GM12878 (cell line): Measurements from ENCODE around the gene FOXL3. TPM values are rescaled to one million over a fixed set of nuclear protein-coding genes. Genes with fewer than 3 reads are reported as not detected.

Experiments
- ATAC-seq: fragments of 200-7000 bp; cut with Tn5 transposase; 3 replicates; pipeline ENCODE4 v1.9.1; 2020; ENCODE audit warnings: mild to moderate bottlenecking, moderate library complexity
- BruUV-seq: library from RNA; stranded (reverse); fragments of 400-500 nt; replicated peaks from 2 replicates; lab custom pipeline; 2021; lab: Mats Ljungman, UMichigan
- CTCF ChIA-PET: fragments of 300-600 bp; sonication (Branson Sonifier 250); formaldehyde crosslinking; extraction: SDS; loops from one replicate; lab custom pipeline; 2021; ENCODE audit warnings: inconsistent platforms; lab: Yijun Ruan, JAX
- POLR2A ChIA-PET: fragments of 350-600 bp; formaldehyde crosslinking; extraction: SDS; loops from one replicate; lab custom pipeline; 2021; ENCODE audit warnings: inconsistent platforms; lab: Charles Lee
- RAD21 ChIA-PET: fragments of 300-600 bp; sonication (Branson Sonifier 250); formaldehyde crosslinking; loops from one replicate; lab custom pipeline; 2023; ENCODE audit warnings: antibody characterized with exemption; ENCODE audit not compliant: unreplicated experiment; lab: Charles Lee
- SMC1A ChIA-PET: fragments of 300-600 bp; sonication (Branson Sonifier 250); formaldehyde crosslinking; loops from one replicate; lab custom pipeline; 2023; ENCODE audit not compliant: unreplicated experiment, uncharacterized antibody; lab: Charles Lee
- DNase-seq: peaks from one replicate; pipeline ENCODE4 v3.0.0-alpha.2; 2011; ENCODE audit warnings: low read depth, low spot score
- FAIRE-seq: peaks from 3 replicates; lab custom pipeline; 2011; peaks lifted over from hg19 to GRCh38; lab: Jason Lieb, UNC
- H2AFZ ChIP-seq: 2 replicates; pipeline ENCODE4 v1.6.0; 2011; ENCODE audit warnings: low read depth, low read length, control low read depth; ENCODE audit not compliant: control insufficient read depth
- H3K27ac ChIP-seq: 2 replicates; pipeline ENCODE4 v1.5.1; 2011; ENCODE audit warnings: control low read depth; ENCODE audit not compliant: control insufficient read depth, insufficient read depth
- H3K27me3 ChIP-seq, 2 experiments: replicated peaks in 1 of 2; 2 replicates each; pipeline versions ENCODE4 v1.6.0 to v1.6.1; 2011; ENCODE audit warnings: low read length in 1 of 2; ENCODE audit not compliant: control insufficient read depth in 2 of 2, insufficient read depth in 2 of 2
- H3K36me3 ChIP-seq, 2 experiments: 2 replicates each; pipeline ENCODE4 v1.5.1; 2011; ENCODE audit warnings: low read length in 1 of 2; ENCODE audit not compliant: control insufficient read depth in 2 of 2, insufficient read depth in 2 of 2
- H3K4me1 ChIP-seq: 2 replicates; pipeline ENCODE4 v1.6.1; 2011; ENCODE audit warnings: mild to moderate bottlenecking, low read length, moderate library complexity, mixed read lengths; ENCODE audit not compliant: control insufficient read depth, insufficient read depth
- H3K4me2 ChIP-seq: 2 replicates; pipeline ENCODE4 v1.6.0; 2011; ENCODE audit warnings: control low read depth; ENCODE audit not compliant: control insufficient read depth, insufficient read depth
- H3K4me3 ChIP-seq: fragments of 200-600 bp; sonication (generic); 2 replicates; pipeline ENCODE4 v1.5.1; 2016
- H3K79me2 ChIP-seq: 2 replicates; pipeline ENCODE4 v1.6.0; 2011; ENCODE audit warnings: low read length; ENCODE audit not compliant: control insufficient read depth, insufficient read depth
- H3K9ac ChIP-seq: 2 replicates; pipeline ENCODE4 v1.8.0; 2011; ENCODE audit warnings: low read length, control low read depth, mixed read lengths; ENCODE audit not compliant: control insufficient read depth, insufficient read depth
- H3K9me3 ChIP-seq: replicated peaks from 3 replicates; pipeline ENCODE4 v1.5.1; 2011; ENCODE audit warnings: mild to moderate bottlenecking, low read length; ENCODE audit not compliant: control insufficient read depth, insufficient read depth
- H4K20me1 ChIP-seq: 2 replicates; pipeline ENCODE4 v1.6.0; 2011; ENCODE audit not compliant: control insufficient read depth, insufficient read depth
- CBFB ChIP-seq: IDR thresholded peaks from 2 replicates; pipeline ENCODE4 v1.6.1; 2016; ENCODE audit warnings: antibody characterized with exemption, low read depth
- E2F4 ChIP-seq: IDR thresholded peaks from 2 replicates; pipeline ENCODE4 v1.6.1; 2012; ENCODE audit warnings: low read depth, low read length, improper control_type of control experiment
- EGR1 ChIP-seq, 2 experiments: IDR thresholded peaks; 1 replicate in 1 of 2; 2 replicates in 1 of 2; pipeline ENCODE4 v1.6.1; 2011 to 2012; ENCODE audit warnings: low read depth in 2 of 2, low read length in 2 of 2, borderline replicate concordance in 1 of 2, mild to moderate bottlenecking in 1 of 2, moderate library complexity in 1 of 2
- KAT2A ChIP-seq: conservative IDR thresholded peaks from 2 replicates; pipeline ENCODE4 v1.6.1; 2011; ENCODE audit warnings: low read depth, low read length; ENCODE audit not compliant: control insufficient read depth
- LARP7 ChIP-seq: fragments of 450-650 bp; IDR thresholded peaks from 2 replicates; pipeline ENCODE4 v1.6.1; 2017; ENCODE audit warnings: mild to moderate bottlenecking
- MTA2 ChIP-seq: fragments of 450-650 bp; IDR thresholded peaks from 2 replicates; pipeline ENCODE4 v1.6.1; 2016; ENCODE audit warnings: low read depth, mild to moderate bottlenecking, moderate library complexity
- POU2F2 ChIP-seq: IDR thresholded peaks from 3 replicates; pipeline ENCODE4 v1.6.1; 2011; ENCODE audit warnings: low read depth, mild to moderate bottlenecking, low read length, borderline replicate concordance
- RELB ChIP-seq: fragments of 450-650 bp; IDR thresholded peaks from 2 replicates; pipeline ENCODE4 v1.6.1; 2017; ENCODE audit warnings: low read depth, mild to moderate bottlenecking, moderate library complexity
- SMARCA5 ChIP-seq: fragments of 450-650 bp; IDR thresholded peaks from 2 replicates; pipeline ENCODE4 v1.6.1; 2017; ENCODE audit warnings: mild to moderate bottlenecking
- STAT3 ChIP-seq: IDR thresholded peaks from 2 replicates; pipeline ENCODE4 v1.6.1; 2011; ENCODE audit warnings: low read depth, low read length, improper control_type of control experiment
- USF1 ChIP-seq: IDR thresholded peaks from 2 replicates; pipeline ENCODE4 v1.6.1; 2011; ENCODE audit warnings: borderline replicate concordance, low read depth, mild to moderate bottlenecking, moderate library complexity, mixed read lengths, low read length; ENCODE audit not compliant: insufficient read depth; ENCODE audit errors: extremely low read length
- WRNIP1 ChIP-seq: IDR thresholded peaks from 2 replicates; pipeline ENCODE4 v1.6.1; 2011; ENCODE audit warnings: low read depth, low read length, improper control_type of control experiment, borderline replicate concordance
- WGBS: methylation state at CpG from one replicate; pipeline ENCODE4 v1.1.6; 2016; ENCODE audit warnings: low lambda C conversion rate; ENCODE audit not compliant: insufficient replicate concordance, insufficient coverage; ENCODE audit errors: missing lambda C conversion rate; 5-methylcytosine and 5-hydroxymethylcytosine counted together
- in situ Hi-C: fragments of 300-500 bp; cut with MboI; formaldehyde crosslinking; loops from 9 replicates; pipeline ENCODE4 v1.14.3; 2018; ENCODE audit warnings: mixed read lengths
- intact Hi-C: fragments of 100-400 bp; cut with micrococcal nuclease; formaldehyde crosslinking; loops from one replicate; pipeline ENCODE4 v1.14.2; 2022; ENCODE audit not compliant: unreplicated experiment
- polyA plus RNA-seq, 11 experiments: library from polyadenylated mRNA; depleted of rRNA in 4 of 11; unstranded in 6 of 11; stranded (reverse) in 5 of 11; fragments of >200 nt; fragmentation: Nextera tagmentation in 4 of 11; fragmentation: Illumina TruSeq in 1 of 11; extraction: Ambion mirVana in 4 of 11; extraction: Trizol in 1 of 11; gene quantifications; 1 replicate in 1 of 11; 2 replicates in 10 of 11; pipeline versions ENCODE4 v1.2.1 to v1.2.3, GENCODE V29; 2011 to 2016; ENCODE audit warnings: inconsistent platforms in 2 of 11, missing spikeins in 2 of 11, low read depth in 1 of 11
- total RNA-seq, 4 experiments: library from RNA; depleted of rRNA in 3 of 4; stranded (reverse); fragments of >200 nt in 3 of 4; fragmentation: Illumina TruSeq in 1 of 4; extraction: Trizol in 1 of 4; gene quantifications; 2 replicates each; pipeline versions ENCODE4 v1.2.1 to v1.2.3, GENCODE V29; 2013 to 2021

FOXL3 gene
- total and polyA plus RNA-seq, 10 of the 15 experiments (the other 5 are each of a cell fraction or from before 2014, with no cell fraction given), result not detected

DNA sequence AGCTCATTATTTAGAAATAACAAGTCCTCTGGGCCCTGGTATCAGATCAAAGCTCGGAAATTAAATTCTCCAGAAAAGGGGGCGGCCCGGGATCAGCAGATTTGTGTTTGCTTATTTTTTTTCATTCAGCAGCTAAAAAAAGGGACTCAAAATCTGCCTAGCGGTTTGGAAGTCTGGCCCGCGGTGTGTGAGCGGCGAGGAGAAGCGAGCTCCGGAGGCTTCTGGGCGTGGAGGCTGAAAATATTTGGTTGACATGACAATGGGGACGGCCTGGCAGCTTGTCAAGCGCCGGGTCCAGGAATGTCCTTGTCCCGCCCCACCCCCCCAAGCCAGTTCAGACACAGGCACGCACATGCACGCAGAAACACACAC, 43.4 kb downstream of the FOXL3 start:
- FAIRE-seq, result no peak
- no peaks in the 10 kb centered on the region for H3K79me2 ChIP-seq
- ATAC-seq, result no peak
- intact Hi-C loops, result no loop called here
- no peaks in the 10 kb centered on the region for H3K27me3 ChIP-seq
- RAD21 ChIA-PET, result no interaction called here
- H3K4me2 ChIP-seq, result no peak overlapping the region
- H2AFZ ChIP-seq, result no peak overlapping the region
- H3K9me3 ChIP-seq, result no peaks in the 10 kb centered on the region; the same call in 2 of the 3 replicates
- no TSS peak for BruUV-seq
- CTCF ChIA-PET, result no interaction called here
- POLR2A ChIA-PET, result no interaction called here
- no peak overlapping the region for H3K4me3 ChIP-seq
- in situ Hi-C loops, result no loop called here
- no peaks in the 10 kb centered on the region for H4K20me1 ChIP-seq
- TF ChIP-seq MTA2 (no peak), EGR1 (IDR thresholded peaks at IDR 0.05; ENCODE audit: borderline replicate concordance in 1 of 2, low read depth in 2 of 2, low read length in 2 of 2) (no peak), SMARCA5 (no peak), WRNIP1 (no peak), RELB (no peak), CBFB (no peak), E2F4 (no peak), STAT3 (no peak), KAT2A (no peak), LARP7 (no peak), USF1 (no peak), POU2F2 (no peak)
- H3K4me1 ChIP-seq, result no peaks in the 10 kb centered on the region
- H3K9ac ChIP-seq, result no peak overlapping the region
- H3K36me3 ChIP-seq, result no peaks in the 10 kb centered on the region
- no peak for DNase-seq
- H3K27ac ChIP-seq, result no peak overlapping the region
- SMC1A ChIA-PET, result interaction anchor here (0.6 kb wide), 1 partner anchor 437 kb away, joined by 4 read pairs; no protein-coding TSS in a partner anchor
- 58% methylated on average over 4 of the region's 17 CpGs for WGBS
